Endothelial cell of umbilical vein (primary cell): Measurements from ENCODE around the gene HSF2BP.
"Not testable (repeated sequence)": the region's sequence is repeated elsewhere in the genome, so short reads cannot be mapped to it uniquely, and the experiment has no call there.

Source experiments
- CTCF ChIP-seq, 2 donors: IDR thresholded peaks; 1 replicate in 1 of 2; 2 replicates in 1 of 2; pipeline ENCODE4 v1.5.1; 2011; ENCODE audit warnings: low read length in 2 of 2, mild to moderate bottlenecking in 2 of 2, moderate library complexity in 2 of 2, control low read depth in 1 of 2, inconsistent platforms in 1 of 2, low read depth in 1 of 2; ENCODE audit not compliant: insufficient read depth in 1 of 2; ENCODE audit errors: extremely low read depth in 1 of 2
- EZH2 ChIP-seq: IDR thresholded peaks from 2 replicates; pipeline ENCODE4 v1.6.1; 2012; ENCODE audit warnings: borderline replicate concordance, low read depth, mild to moderate bottlenecking, moderate library complexity, low read length, inconsistent platforms; ENCODE audit not compliant: severe bottlenecking
- JUN ChIP-seq: IDR thresholded peaks from 2 replicates; pipeline ENCODE4 v1.6.1; 2011; ENCODE audit warnings: borderline replicate concordance, low read depth; ENCODE audit not compliant: insufficient read length, insufficient read depth
- MAX ChIP-seq: IDR thresholded peaks from 2 replicates; pipeline ENCODE4 v1.6.1; 2011; ENCODE audit not compliant: insufficient read depth, insufficient read length
- MYC ChIP-seq: IDR thresholded peaks from one replicate; pipeline ENCODE4 v1.6.1; 2011; ENCODE audit warnings: mild to moderate bottlenecking, low read depth, low read length
- POLR2A ChIP-seq: IDR thresholded peaks from 2 replicates; pipeline ENCODE4 v1.6.1; 2012; ENCODE audit warnings: low read depth, mild to moderate bottlenecking, control low read depth, low read length

- not testable (repeated sequence) for TF ChIP-seq POLR2A; CTCF (IDR thresholded peaks at IDR 0.05; ENCODE audit: extremely low read depth in 1 of 2, insufficient read depth in 1 of 2, low read depth in 1 of 2, low read length in 2 of 2); EZH2; JUN; MYC; MAX
Measured at GRCh38 chr21:43562451-43562850, 96.8 kb downstream of the HSF2BP start.
